OCI-LY1 (cell line): ENCODE measurements around the gene EMC10.

ENCODE experiments used
- EZH2 ChIP-seq: fragments of 200-600 bp; sonication (generic), shearing (Covaris generic); IDR thresholded peaks from 2 replicates; pipeline ENCODE4 v1.8.0; 2017; ENCODE audit warnings: borderline replicate concordance, mixed run types, mild to moderate bottlenecking, antibody characterized with exemption, low read length, moderate library complexity, mixed read lengths
- TF ChIP-seq, protein P1 (sequence below): fragments of 200-600 bp; sonication (generic), shearing (Covaris generic); IDR thresholded peaks from 2 replicates; pipeline ENCODE4 v1.5.1; 2017; ENCODE audit warnings: mild to moderate bottlenecking, antibody characterized with exemption, low read length, moderate library complexity, mixed read lengths

DNA sequence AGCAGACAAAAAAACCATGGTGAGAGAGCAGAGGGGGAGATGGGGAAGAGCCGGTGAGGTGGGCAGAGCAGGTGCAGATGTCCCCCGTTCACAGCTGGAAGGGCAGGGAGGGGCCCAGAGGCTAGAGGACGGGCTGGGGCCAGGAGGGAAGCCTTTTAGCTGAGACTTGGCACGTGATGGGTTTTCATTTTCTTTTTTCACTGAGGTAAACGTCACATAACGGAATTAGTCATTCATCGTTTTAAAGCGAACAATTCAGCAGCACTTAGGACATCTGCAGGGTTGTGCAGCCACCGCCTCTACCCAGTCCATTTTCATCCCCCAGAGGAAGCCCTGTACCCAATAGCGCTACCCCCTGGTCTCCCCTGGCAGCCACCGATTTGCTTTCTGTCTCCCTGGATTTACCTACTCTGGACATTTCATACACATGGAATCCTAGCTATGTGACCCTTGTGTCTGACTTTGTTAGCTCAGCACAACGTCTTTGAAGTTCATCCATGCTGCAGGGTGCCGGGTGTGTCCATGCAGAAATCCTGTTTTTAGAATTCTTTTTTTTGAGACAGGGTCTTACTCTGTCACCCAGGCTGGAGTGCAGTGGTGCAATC, 16.0 kb upstream of the EMC10 start:
- no peak for TF ChIP-seq EZH2
- TF ChIP-seq, protein P1, sequence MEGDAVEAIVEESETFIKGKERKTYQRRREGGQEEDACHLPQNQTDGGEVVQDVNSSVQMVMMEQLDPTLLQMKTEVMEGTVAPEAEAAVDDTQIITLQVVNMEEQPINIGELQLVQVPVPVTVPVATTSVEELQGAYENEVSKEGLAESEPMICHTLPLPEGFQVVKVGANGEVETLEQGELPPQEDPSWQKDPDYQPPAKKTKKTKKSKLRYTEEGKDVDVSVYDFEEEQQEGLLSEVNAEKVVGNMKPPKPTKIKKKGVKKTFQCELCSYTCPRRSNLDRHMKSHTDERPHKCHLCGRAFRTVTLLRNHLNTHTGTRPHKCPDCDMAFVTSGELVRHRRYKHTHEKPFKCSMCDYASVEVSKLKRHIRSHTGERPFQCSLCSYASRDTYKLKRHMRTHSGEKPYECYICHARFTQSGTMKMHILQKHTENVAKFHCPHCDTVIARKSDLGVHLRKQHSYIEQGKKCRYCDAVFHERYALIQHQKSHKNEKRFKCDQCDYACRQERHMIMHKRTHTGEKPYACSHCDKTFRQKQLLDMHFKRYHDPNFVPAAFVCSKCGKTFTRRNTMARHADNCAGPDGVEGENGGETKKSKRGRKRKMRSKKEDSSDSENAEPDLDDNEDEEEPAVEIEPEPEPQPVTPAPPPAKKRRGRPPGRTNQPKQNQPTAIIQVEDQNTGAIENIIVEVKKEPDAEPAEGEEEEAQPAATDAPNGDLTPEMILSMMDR, result peak; percentile 36; the same call in 1 of the 2 replicates
